GM19467 (cell line): ENCODE results near the gene MAN1C1.

Source experiments
- ATAC-seq: cut with Tn5 transposase; IDR thresholded peaks from one replicate; pipeline ENCODE4 v1.9.1; 2021; ENCODE audit warnings: mild to moderate bottlenecking, moderate library complexity; ENCODE audit not compliant: unreplicated experiment

The MAN1C1 gene

DNA sequence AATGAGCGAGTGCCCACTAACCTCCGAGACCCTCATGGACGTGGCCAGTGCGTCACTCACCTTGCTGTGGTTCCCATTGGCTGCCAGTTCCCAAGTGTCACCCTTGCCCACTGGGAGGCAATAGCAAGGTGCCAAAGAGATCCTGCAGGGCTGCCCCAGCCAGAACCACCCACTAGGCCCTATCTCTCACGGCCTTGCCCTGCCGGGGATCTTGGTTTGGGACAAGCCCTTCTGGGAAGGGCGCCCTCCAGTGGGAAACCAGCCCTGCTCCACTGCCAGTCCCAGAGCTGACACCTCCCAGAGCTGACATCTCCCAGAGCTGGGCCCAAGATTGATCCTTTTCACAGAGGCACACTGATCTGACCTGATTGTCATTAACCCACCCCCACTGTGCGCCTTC lies 181.3 kb downstream of the MAN1C1 start:
- no peak for ATAC-seq

DNA sequence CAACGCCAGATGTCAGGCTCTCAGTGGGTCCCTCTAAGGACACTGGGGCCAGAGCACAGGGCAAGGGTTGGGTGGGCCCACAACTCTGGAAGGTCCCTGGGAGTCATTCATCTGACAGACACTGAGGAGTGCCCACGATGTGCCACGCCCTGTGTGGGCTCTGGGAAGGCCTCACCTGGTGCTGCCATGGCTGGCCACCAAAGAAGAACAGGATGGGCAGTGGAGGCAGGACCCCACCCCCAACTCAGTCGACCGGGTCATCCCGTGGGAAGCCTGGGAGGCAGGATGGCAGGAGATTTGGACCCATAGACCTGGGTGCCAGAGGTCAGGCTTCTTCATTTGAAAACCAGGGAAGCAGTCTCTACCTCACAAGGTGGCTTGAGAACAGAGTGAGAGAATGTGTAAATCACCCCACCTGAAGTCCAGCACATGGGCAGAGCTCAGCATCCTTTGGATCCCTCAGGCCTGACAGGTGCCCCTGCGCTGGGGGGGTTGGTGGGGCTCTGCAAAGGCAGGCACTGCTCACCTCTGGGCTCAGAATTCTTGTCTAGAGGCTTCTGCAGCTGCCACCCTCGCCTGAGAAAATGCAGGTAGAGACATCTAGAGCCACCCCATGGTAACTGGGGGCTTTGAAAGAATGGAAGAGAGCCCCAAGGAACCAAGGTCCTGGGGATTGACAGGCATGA lies 182.2 kb downstream of the MAN1C1 start:
- no peak for ATAC-seq

DNA sequence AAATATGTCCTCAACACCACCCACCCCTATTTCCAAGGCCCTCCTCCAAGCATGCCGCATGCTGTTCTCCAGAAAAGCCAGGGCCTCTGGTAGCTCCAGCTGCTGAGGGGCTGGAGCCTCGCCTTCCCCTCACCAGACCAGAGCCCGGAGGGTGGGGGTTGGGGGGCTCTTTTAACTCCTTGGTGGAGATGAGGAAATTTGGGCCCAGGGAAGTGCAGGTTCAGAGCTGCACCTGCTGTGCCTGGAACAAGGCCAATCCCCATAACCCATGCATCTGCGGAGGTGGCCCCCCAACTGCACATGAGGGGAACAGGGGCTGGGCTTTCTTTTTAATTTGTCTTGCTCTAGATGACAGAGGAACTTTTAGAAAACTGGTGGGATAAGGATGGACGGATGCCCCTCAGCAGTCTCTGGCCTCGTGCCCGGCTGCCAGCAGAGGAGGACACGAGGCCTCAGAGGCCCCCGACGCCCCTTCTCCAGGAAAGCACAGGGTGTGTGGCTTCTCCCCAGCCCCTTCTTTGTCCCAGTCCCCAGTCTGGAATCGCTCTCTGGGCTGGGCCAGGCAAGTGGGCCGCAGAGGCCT lies 182.9 kb downstream of the MAN1C1 start:
- no peak for ATAC-seq

DNA sequence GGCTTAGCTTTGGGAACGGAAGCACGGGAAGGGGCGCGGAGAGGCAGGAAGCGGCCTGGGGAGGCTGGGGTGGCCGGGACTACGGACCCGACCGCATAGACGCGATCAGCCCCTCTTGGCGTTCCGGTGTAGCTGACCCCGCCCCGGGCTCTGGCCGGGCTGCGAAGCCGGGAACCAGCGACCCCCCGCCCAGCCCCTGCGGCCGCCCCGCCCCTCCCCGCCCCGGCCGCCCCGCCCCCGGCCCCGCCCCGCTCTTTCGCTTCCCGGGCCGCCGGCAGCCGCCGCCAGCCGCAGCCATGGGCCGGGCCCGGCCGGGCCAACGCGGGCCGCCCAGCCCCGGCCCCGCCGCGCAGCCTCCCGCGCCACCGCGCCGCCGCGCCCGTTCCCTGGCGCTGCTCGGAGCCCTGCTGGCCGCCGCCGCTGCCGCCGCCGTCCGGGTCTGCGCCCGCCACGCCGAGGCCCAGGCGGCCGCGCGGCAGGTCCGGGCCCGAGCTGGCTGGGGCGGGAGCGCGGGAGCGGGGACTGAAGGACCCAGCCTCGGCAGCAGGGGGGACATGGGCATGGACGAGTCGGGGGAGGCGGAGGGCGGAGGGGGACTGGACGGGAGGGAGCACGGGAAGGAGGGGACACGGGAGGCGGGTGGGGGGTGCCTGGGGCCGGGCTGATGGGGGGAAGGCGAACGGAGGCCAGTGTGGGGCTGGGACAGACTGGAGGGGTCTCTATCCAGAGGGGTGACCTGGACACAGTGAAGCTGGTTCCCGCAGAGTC lies 183.5 kb downstream of the MAN1C1 start, which contains the start of gene SELENON:
SELENON (plus strand) TSS at position 259 of the 768 bp plus-strand sequence; CDS start at position 297, 38 bp downstream.
- ATAC-seq, result no peak

DNA sequence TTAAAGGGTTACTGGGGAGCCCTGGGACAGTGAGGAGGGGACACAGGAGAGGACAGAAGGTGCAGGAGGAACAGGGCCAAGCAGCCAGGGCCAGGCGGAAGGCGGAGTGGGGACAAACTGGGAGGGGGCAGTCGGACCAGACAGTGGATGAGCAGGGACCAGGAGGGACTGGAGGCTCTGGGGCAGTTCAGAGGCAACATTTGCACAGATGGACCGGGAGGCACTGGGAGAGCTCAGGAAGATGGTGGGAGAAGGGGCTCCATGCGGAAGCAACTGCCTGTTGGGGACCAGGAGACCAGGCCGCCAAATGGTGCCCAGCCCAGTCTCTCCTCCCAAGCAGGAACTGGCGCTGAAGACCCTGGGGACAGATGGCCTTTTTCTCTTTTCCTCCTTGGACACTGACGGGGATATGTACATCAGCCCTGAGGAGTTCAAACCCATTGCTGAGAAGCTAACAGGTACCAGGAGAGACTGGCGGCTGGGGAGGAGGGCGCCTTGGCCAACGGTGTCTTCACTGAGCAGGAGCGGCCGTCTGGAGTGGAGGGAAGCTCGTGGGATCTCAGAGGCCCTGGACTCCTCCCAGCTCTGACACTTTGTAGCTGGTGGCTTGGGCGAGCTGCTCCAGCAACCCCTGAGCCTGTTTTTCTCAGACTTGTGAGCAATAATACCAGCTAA lies 184.2 kb downstream of the MAN1C1 start:
- no peak for ATAC-seq

DNA sequence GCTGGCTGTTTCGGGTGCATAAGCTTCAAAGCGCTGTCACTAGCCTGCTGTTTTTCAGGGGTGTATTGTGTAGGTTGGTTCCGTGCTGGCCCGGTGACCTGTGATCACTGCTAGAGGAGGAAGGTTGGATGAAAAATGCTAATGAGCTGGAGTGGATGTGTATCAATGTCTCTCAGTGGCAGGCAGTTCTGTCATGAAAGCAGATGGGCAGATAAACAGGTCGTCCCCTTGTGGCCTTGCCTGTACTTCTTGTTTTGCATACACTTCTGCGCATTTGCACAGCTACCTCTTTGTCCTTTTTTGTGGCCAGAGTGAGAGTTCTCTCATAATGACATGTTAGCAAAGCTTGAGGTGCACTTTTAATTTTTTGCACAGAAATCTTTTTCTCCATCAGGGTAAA lies 186.3 kb downstream of the MAN1C1 start:
- ATAC-seq, result no peak

DNA sequence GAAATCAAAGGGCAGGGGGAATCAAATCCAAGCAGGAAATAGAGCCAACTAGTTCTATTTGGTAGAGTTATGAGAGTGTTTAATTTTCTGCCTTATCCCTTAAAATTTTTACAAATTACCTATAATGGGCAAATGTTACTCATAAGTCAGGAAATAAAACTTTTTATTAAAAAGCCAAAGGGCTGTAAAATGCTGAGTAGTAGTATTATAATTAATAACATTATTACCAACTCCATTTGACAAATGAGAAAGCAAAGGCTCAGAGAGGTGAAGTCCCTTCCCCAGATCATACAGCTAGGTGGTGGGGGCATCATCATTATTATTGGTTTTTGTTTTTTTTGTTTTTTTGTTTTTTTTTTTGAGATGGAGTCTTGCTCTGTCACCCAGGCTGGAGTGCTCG lies 186.8 kb downstream of the MAN1C1 start:
- ATAC-seq, result no peak

DNA sequence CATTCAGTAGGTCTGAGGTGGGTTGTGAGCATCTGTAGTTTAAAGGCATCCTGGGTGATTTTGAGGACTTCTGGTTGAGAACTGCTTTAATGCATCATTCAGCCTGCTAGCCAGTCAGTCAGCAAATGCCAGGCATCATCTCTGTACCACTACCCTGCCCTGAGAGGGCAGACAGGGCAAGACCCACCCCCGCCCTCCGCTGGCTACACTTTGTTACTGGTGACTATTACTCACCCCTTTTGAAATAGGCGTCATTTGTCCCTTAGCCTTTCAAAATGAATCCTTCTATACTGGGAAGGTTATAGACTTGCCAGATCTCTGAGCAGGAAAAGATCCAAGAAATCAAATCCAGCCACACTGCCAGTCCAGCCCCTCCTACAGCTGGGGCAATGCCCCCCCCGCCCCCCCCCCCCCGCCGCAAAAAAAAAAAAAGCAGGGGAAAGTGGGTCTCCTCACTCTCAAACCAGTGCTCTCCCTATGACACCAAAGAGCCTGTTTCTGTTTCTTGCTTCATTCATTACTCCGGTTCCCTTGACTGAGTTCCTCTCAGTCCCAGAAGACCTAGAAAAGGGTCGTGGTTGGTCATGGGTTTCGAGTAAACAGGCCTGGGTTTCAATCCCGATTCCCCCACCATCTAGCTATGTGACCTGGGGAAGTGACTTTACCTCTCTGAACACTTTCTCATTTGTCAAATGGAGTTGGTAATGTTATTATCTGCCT lies 187.8 kb downstream of the MAN1C1 start:
- ATAC-seq, result no peak

DNA sequence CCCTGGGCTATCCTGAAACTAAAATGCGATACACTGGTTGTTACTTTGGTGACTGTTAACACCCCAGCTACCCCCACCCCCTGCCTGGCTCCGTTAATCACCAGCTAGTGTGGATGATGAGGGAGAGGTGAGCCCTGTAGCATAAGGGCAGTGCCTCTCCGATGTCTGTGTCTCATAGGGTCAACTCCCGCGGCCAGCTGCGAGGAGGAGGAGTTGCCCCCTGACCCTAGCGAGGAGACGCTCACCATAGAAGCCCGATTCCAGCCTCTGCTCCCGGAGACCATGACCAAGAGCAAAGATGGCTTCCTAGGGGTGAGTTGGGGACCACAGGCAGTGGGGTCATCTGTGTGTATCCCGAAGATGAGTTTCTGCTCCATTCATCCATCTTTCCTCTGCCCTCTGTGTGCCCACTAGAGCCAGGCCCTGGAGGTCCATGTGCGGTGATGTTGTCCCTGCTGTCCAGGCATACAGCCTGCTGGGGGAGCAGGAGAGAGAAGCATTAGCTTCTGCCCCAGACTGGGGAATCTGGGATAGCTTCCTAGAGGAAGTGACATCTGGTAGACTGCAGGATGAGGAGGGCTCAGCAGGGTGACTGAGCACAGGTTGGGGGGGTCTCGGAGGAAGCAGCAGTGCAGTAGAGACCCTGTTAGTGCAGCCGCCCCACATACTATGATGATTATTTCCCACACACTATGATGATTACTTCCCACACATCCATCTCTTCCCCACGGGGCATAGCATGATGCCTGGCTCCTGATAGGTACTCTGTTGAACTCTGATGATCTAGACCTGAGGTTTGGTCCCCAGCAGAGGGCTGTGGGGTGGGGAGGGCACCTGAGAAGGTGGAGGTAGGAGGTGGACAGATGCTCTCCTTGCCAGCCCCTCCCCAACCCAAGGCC lies 188.6 kb downstream of the MAN1C1 start:
- ATAC-seq, result no peak

DNA sequence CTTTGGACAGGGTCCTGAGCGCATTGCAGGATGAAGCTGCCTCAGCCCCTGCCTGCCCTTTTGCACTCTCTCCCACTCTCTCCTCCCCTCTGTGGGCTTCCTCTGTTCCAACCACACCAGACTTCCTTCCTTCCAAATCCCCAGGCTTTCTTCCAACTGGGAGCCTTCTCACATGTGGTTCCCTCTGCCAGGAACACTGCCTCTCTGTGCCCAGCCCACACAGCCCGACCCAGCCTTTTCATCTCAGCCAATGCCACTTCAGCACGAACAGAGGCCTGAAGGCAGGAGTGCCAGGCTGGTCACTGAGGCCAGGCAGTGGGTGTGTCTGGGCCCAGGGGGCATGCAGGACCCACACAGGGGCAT lies 189.3 kb downstream of the MAN1C1 start:
- no peak for ATAC-seq

DNA sequence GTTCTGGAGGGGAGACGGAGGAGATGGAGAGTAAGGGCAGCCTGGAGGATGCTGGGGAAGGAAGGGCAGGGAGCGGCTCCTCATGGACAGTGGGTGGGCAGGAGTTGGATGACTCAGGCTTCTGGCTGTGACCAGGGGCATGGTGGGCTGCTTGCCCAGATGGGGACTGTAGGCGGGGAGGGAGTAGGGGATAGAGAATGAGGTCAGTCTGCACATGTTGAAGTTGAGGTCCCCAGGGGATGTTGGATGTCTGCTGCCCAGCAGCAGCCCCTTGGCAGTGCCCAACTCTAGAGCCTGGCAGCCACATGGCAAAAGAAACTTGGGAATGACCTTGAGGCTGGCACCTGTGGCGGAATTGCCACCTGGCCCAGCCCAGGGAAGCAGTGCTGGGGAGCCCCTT lies 189.8 kb downstream of the MAN1C1 start:
- ATAC-seq, result no peak

DNA sequence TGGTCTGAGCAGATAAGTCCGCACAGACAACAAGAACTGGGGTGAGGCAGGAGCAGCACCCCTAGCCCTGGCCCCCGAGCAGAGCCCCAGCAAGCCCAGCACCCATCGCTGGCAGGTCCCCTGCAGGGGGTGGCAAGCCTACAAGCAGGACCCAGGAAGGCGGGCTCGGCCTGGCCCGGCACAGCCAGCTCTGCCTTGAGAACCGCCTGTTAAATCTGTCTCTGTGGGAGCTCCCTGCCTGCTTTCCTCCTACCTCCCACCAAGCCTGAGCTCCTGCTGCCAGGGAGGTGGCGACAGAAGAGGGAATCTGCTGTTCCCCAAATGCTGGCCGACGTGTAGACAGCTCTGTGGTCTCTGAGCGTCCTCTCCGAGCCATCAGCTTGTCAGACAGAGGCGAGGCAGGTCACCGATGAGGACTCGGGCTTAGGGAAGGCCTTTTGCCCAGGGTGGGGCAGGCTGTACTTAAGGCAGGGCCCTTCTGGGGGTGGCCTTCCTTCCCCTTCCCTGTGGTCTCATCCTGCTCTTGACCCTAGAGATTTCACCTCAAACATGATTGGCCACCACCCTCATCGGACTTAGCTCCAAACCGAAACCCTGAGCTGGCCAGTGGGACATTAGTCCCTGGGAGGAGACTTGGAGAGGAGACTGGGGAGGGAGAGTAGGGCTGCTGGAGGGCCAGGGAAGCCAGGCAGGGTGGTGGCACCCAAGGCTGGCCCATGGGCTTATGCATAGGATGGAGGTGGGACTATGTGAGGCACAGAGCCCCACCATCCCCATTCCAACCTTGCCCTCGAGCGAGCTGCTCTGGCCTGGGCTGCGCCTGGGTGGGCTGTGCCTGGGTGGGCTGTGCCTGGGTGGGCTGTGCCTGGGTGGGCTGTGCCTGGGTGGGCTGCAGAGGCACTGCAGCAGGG lies 191.1 kb downstream of the MAN1C1 start:
- no peak for ATAC-seq

DNA sequence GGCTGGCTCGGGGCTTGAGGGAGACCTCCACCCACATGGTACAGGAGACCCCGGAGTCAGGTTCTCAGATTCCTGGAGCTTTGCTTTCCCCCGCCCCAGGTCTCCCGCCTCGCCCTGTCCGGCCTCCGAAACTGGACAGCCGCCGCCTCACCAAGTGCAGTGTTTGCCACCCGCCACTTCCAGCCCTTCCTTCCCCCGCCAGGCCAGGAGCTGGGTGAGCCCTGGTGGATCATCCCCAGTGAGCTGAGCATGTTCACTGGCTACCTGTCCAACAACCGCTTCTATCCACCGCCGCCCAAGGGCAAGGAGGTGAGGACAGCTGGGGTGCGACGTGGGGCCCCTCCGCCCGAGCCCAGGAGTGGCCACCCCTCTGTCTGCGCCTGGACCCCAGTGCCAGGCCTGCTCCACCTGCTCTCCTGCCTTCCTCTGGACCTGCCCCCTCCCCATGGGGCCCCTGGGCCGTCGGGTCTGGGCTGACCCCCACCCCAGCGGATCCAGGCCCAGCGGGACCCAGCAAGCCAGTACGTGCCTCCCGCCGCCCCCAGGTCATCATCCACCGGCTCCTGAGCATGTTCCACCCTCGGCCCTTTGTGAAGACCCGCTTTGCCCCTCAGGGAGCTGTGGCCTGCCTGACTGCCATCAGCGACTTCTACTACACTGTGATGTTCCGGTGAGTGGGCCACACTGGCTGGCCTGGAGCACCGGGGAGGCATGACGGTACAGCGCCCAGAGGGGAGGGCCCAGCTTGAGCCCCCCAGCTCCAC lies 192.1 kb downstream of the MAN1C1 start:
- no peak for ATAC-seq

DNA sequence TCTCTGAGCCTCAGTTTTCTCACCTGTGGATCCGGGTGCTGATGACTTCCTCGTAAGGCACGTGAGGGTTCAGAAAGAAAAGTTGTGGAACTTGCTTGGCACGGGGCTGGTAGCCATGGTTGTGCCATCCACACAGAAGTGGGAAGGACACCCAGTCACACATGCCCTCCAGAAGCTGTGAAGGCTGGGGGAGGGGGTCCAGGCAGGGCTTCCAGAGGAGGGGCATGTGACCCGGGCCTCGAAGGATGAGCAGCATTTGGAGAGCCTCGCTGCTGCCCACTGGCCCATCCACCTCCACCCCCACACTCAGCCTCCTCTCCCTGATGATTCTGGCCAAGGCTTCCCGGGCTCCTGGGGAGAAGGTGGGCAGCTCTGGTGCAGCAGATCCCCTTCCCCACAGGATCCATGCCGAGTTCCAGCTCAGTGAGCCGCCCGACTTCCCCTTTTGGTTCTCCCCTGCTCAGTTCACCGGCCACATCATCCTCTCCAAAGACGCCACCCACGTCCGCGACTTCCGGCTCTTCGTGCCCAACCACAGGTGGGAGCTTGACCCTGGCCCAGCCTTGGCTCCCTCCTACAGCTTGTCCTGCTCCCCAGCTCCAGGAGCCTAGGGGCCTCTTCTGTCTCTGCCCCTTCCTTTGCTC lies 192.8 kb downstream of the MAN1C1 start:
- no peak for ATAC-seq

DNA sequence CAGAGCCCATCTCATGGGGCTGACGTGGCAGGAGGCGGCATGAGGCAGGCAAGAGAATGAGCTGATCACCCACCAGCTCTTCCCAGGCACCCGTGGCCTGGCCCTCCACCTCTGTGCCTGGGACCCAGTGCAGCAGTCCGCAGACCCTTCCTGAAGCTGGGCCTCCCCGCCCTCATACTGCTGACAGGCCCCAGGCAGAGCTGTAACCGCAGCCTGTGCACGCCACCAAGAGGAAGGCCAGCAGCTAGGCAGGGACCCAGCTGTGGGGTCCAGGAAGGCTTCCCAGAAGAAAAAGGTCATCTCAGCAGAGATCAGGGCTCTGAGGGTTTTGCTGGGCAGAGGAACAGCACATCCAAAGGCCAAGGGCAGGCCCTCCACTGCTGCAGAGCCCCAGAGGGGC lies 193.3 kb downstream of the MAN1C1 start:
- ATAC-seq, result no peak

DNA sequence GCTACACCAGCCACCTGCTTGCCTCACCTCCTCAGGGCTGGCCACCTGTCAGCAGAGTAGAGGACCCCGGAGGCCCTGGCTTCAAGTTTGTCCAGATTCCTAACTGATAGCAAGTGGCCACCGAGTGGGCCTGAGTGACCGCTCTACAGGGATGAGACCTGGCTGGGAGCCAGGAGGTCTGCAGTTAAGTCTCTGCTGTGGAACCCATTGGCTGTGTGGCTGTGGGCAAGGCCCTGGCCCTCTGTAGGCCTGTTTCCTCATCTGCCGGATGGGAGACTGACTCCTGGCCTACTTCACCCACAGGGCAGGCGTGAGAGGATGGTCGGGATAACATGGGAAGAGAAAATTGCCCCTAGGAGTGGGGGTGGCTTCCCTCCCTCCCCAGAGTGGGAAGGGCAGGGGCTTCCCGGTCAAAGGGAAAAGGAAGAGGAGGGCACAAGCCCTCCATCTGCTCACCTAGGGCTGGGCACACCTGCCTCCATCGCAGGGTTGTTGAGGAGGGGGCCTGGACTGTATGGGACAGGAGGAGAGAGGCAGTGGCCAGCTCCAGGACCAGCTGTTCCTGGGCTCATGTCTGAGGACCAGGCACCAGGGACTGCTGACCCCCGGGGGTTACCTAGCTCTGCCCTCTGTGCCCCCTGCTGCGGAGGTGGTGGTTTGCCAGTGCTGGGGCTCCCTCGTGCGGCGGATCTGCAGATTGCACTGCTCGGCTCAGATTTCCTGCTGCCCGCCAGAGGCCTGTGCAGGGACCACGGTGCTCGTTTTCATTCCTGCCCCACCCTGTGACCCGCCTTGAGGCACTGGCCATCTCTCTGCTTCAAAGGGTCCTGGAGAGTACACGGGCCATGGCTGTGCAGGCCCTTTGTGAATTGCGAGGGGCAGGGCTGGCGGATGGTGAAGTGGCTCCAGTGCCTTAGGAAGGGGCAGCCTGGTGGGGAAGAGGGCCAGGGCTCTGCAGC lies 194.0 kb downstream of the MAN1C1 start:
- no peak for ATAC-seq
